Measurements from ENCODE around the gene FAM227A. TPM values are rescaled to one million over a fixed set of nuclear protein-coding genes. Genes with fewer than 3 reads are reported as not detected.

FAM227A gene
- total and polyA plus RNA-seq, 2 of the 13 experiments (the other 11 are each of a cell fraction or from before 2014, with no cell fraction given), result 1.0 to 1.5 TPM

DNA sequence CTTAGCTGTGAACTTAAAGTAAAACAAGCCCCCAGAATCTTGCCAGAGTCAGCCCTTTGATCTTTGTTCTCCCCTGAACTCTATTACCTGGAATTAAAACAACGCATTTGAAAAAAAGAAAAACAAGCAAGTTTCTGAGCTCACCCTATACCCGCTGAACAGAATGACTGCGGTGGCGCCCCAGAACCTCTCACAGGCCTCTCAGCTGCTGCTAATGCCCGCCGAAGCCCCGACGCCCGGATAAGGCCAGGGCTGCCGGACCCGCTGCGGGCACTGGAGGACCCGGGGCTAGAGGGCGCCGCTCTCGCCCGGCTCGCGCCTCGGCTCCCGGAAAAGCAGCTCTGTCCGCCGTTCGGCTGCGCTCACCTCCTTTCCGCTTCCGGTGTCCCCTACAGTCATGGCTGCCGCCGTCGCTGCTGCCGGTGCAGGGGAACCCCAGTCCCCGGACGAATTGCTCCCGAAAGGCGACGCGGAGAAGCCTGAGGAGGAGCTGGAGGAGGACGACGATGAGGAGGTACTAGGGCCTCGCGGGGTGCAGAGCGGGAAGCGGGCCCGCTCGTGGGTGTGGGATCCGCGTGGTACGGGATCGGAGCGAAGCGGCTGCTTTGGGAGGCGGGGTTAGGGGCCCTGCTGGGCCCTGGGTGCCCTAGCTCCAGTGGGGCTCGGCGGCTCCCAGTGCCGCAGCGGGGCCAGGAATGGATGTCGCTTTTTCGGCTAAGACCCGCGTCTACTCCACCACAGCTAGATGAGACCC is 25.6 kb upstream of the FAM227A start, which contains the start of gene TOMM22 (continued):
- TF ChIP-seq ATF7 (IDR thresholded peaks at IDR 0.05) (no peak), ATF7 (CRISPR knock-in tag; IDR thresholded peaks at IDR 0.05) (no peak), DMTF1 (CRISPR knock-in tag; IDR thresholded peaks at IDR 0.05) (no peak), ONECUT2 (CRISPR knock-in tag; IDR thresholded peaks at IDR 0.05) (no peak), HNRNPUL1 (IDR thresholded peaks at IDR 0.05; ENCODE audit: low read depth, low read length) (peak; percentile 37; the same call in 1 of the 2 replicates), ZNF577 (CRISPR knock-in tag; IDR thresholded peaks at IDR 0.05; ENCODE audit: borderline replicate concordance, low read depth) (no peak), ARNT2 (CRISPR knock-in tag; IDR thresholded peaks at IDR 0.05; ENCODE audit: low read depth) (peak; percentile 66; the same call in 1 of the 2 replicates), SP4 (CRISPR knock-in tag; IDR thresholded peaks at IDR 0.05) (peak; percentile 81), FLYWCH1 (CRISPR knock-in tag; IDR thresholded peaks at IDR 0.05) (no peak), MTF2 (CRISPR knock-in tag; IDR thresholded peaks at IDR 0.05; ENCODE audit: borderline replicate concordance) (no peak; the same call in none of the 2 replicates), SRF (IDR thresholded peaks at IDR 0.05; ENCODE audit: low read depth, low read length) (0 out of 2 replicates have a peak, but pooled peaks have one; percentile 33), KAT8 (CRISPR knock-in tag; IDR thresholded peaks at IDR 0.05) (peak; percentile 100), ATF5 (CRISPR knock-in tag; IDR thresholded peaks at IDR 0.05; ENCODE audit: low read depth) (no peak), MLLT10 (CRISPR knock-in tag; IDR thresholded peaks at IDR 0.05) (0 out of 2 replicates have a peak, but pooled peaks have one; percentile 42), SOX5 (CRISPR knock-in tag; IDR thresholded peaks at IDR 0.05; ENCODE audit: borderline replicate concordance) (peak; percentile 68; the same call in 1 of the 2 replicates), THRA (CRISPR knock-in tag; IDR thresholded peaks at IDR 0.05; ENCODE audit: borderline replicate concordance) (peak; percentile 80), ZMAT3 (CRISPR knock-in tag; conservative IDR thresholded peaks at IDR 0.05) (0 out of 2 replicates have a peak, but pooled peaks have one; percentile 70)
- TF ChIP-seq, protein P1, sequence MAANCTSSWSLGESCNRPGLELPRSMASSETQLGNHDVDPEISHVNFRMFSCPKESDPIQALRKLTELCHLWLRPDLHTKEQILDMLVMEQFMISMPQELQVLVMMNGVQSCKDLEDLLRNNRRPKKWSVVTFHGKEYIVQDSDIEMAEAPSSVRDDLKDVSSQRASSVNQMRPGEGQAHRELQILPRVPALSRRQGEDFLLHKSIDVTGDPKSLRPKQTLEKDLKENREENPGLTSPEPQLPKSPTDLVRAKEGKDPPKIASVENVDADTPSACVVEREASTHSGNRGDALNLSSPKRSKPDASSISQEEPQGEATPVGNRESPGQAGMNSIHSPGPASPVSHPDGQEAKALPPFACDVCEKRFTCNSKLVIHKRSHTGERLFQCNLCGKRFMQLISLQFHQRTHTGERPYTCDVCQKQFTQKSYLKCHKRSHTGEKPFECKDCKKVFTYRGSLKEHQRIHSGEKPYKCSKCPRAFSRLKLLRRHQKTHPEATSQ (CRISPR knock-in tag; IDR thresholded peaks at IDR 0.05; ENCODE audit: borderline replicate concordance), result peak; percentile 56; the same call in 1 of the 2 replicates
- TF ChIP-seq, protein P2, sequence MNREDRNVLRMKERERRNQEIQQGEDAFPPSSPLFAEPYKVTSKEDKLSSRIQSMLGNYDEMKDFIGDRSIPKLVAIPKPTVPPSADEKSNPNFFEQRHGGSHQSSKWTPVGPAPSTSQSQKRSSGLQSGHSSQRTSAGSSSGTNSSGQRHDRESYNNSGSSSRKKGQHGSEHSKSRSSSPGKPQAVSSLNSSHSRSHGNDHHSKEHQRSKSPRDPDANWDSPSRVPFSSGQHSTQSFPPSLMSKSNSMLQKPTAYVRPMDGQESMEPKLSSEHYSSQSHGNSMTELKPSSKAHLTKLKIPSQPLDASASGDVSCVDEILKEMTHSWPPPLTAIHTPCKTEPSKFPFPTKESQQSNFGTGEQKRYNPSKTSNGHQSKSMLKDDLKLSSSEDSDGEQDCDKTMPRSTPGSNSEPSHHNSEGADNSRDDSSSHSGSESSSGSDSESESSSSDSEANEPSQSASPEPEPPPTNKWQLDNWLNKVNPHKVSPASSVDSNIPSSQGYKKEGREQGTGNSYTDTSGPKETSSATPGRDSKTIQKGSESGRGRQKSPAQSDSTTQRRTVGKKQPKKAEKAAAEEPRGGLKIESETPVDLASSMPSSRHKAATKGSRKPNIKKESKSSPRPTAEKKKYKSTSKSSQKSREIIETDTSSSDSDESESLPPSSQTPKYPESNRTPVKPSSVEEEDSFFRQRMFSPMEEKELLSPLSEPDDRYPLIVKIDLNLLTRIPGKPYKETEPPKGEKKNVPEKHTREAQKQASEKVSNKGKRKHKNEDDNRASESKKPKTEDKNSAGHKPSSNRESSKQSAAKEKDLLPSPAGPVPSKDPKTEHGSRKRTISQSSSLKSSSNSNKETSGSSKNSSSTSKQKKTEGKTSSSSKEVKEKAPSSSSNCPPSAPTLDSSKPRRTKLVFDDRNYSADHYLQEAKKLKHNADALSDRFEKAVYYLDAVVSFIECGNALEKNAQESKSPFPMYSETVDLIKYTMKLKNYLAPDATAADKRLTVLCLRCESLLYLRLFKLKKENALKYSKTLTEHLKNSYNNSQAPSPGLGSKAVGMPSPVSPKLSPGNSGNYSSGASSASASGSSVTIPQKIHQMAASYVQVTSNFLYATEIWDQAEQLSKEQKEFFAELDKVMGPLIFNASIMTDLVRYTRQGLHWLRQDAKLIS (CRISPR knock-in tag; IDR thresholded peaks at IDR 0.05), result 0 out of 2 replicates have a peak, but pooled peaks have one; percentile 66

All from HepG2 (cell line).